Body of pancreas (tissue), 4 donors: ENCODE results near the gene NDST4. TPM values are rescaled to one million over a fixed set of nuclear protein-coding genes. Genes with fewer than 3 reads are reported as not detected.

Experiments used
- ATAC-seq: fragments of 150-250 bp; one replicate; pipeline ENCODE4 v1.9.1; 2016
- DNase-seq, 4 donors: peaks; one replicate each; pipeline ENCODE4 v3.0.0-alpha.2; 2019
- H3K27ac ChIP-seq, 4 donors: fragments of 200-600 bp; sonication (generic); 1 replicate in 3 of 4; 2 replicates in 1 of 4; pipeline versions ENCODE4 v1.5.1 to v1.6.1; 2016 to 2019; ENCODE audit warnings: mild to moderate bottlenecking in 1 of 4, mixed read lengths in 1 of 4, moderate library complexity in 1 of 4
- H3K27me3 ChIP-seq, 2 donors: fragments of 200-600 bp; sonication (generic); one replicate each; pipeline ENCODE4 v1.6.0; 2016; ENCODE audit warnings: mild to moderate bottlenecking in 1 of 2
- H3K36me3 ChIP-seq, 2 donors: fragments of 200-600 bp; sonication (generic); replicated peaks in 1 of 2; 2 replicates each; pipeline ENCODE4 v1.5.1; 2016; ENCODE audit warnings: low read depth in 2 of 2; ENCODE audit not compliant: insufficient read depth in 1 of 2
- H3K4me1 ChIP-seq: fragments of 200-600 bp; sonication (generic); one replicate; pipeline ENCODE4 v1.6.0; 2016
- H3K4me3 ChIP-seq, 2 donors: fragments of 200-600 bp; sonication (generic); 1 replicate in 1 of 2; 2 replicates in 1 of 2; pipeline ENCODE4 v1.5.1; 2016 to 2019
- H3K9me3 ChIP-seq, 3 donors: fragments of 200-600 bp; sonication (generic); 1 replicate in 2 of 3; 2 replicates in 1 of 3; pipeline ENCODE4 v1.5.1; 2016
- POLR2A ChIP-seq, 3 donors: fragments of 450-650 bp; IDR thresholded peaks; one replicate each; pipeline ENCODE4 v1.6.1; 2016; ENCODE audit warnings: antibody characterized with exemption in 3 of 3, mild to moderate bottlenecking in 2 of 3
- WGBS, 2 donors: methylation state at CpG; one replicate each; pipeline ENCODE4 v1.1.5; 2017; 5-methylcytosine and 5-hydroxymethylcytosine counted together
- intact Hi-C: fragments of 100-400 bp; cut with DNase I; formaldehyde crosslinking; loops from one replicate; pipeline ENCODE4 v1.15.1; 2023
- total RNA-seq, 2 donors: library from RNA; depleted of rRNA; stranded (reverse); fragments of >200 nt; gene quantifications; one replicate each; pipeline ENCODE4 v1.1.0, GENCODE V29; 2016
- TF ChIP-seq, protein P1 (sequence below), 7 experiments: fragments of 450-650 bp in 4 of 7; fragments of 200-600 bp in 3 of 7; sonication (generic) in 3 of 7; IDR thresholded peaks; one replicate each; pipeline ENCODE4 v1.5.1; 2016 to 2019; ENCODE audit warnings: antibody characterized with exemption in 7 of 7

The NDST4 gene
- total RNA-seq, 2 donors from 2014 or later: not detected

DNA sequence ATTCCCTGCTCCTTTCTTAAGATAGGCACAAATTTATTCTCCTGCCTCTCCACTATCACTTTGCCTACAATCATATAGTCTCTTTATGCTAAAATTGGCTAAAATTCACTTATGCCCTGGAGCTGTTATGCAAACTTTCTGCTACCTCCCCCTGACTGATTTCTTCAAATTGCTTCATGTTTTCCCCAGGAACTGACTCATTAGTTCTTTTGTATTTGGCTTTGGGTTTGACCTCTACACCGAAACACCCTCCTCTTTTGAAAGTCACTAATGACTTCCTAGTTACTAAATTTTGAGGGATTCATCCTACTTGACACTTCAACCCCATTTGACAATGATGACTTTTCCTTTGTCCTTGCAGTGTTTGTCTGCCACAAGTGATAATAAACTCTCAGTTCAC is 222.6 kb downstream of the NDST4 start:
- ATAC-seq (no peak), DNase-seq (no peak)
- no peaks in the 10 kb centered on the region for H3K4me1 ChIP-seq
- no peak overlapping the region for H3K27ac ChIP-seq
- TF ChIP-seq, protein P1, sequence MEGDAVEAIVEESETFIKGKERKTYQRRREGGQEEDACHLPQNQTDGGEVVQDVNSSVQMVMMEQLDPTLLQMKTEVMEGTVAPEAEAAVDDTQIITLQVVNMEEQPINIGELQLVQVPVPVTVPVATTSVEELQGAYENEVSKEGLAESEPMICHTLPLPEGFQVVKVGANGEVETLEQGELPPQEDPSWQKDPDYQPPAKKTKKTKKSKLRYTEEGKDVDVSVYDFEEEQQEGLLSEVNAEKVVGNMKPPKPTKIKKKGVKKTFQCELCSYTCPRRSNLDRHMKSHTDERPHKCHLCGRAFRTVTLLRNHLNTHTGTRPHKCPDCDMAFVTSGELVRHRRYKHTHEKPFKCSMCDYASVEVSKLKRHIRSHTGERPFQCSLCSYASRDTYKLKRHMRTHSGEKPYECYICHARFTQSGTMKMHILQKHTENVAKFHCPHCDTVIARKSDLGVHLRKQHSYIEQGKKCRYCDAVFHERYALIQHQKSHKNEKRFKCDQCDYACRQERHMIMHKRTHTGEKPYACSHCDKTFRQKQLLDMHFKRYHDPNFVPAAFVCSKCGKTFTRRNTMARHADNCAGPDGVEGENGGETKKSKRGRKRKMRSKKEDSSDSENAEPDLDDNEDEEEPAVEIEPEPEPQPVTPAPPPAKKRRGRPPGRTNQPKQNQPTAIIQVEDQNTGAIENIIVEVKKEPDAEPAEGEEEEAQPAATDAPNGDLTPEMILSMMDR (IDR thresholded peaks at IDR 0.05): no peak
- no peak for TF ChIP-seq POLR2A (IDR thresholded peaks at IDR 0.05)
- no peak overlapping the region for H3K4me3 ChIP-seq
- H3K9me3 ChIP-seq: no peaks in the 10 kb centered on the region
- no peaks in the 10 kb centered on the region for H3K36me3 ChIP-seq
- WGBS, 2 donors: 75 to 76% methylated on average over 1 of the region's 1 CpG
- no peaks in the 10 kb centered on the region for H3K27me3 ChIP-seq
- intact Hi-C loops: no loop called here

DNA sequence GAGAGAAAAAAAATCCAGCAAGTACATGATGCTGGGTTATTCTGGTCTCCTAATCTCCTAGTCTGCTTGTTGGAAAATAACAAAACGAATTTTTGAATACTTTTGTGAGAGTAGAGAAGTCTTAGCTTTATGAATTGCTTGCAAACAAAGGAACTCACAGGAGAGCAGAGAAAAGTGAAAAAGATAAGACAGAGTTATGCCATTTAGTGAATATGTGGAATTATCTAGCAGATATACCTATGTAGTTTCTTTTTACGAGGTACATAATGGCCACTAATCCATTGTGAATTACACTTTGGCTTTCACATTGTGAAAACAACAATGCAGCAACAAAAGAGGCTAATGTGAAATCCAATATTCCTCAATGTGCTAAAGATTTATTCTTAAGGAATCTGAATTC is 226.7 kb downstream of the NDST4 start:
- Histone ChIP-seq H3K27ac (no peak overlapping the region), H3K36me3 (no peaks in the 10 kb centered on the region), H3K4me3 (no peak overlapping the region), H3K4me1 (no peaks in the 10 kb centered on the region), H3K27me3 (no peaks in the 10 kb centered on the region), H3K9me3 (no peaks in the 10 kb centered on the region)
- TF ChIP-seq POLR2A (IDR thresholded peaks at IDR 0.05): no peak
- TF ChIP-seq, protein P1 (IDR thresholded peaks at IDR 0.05): no peak
- intact Hi-C loops: no loop called here
- DNase-seq (no peak), ATAC-seq (no peak)
- WGBS, 2 donors: 55 to 64% methylated on average over 2 of the region's 2 CpGs

DNA sequence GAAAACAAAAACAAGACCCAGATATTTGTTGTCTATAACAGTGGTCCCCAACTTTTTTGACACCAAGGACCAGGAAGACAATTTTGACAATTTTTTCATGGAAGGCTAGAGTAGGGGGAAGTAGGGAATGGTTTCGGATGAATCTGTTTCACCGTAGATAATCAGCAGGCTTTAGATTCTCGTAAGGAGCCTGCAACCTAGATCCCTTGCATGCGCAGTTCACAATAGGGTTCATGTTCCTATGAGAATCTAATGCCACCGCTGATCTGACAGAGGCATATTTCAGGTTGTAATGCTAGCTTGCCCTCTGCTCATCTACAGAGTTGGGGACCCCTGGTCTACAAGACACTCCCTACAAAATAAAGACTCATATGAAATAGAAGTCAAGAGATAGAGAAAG is 229.8 kb downstream of the NDST4 start:
- intact Hi-C loops: no loop called here
- DNase-seq: no peak
- WGBS, 2 donors: 86 to 94% methylated on average over 5 of the region's 5 CpGs

DNA sequence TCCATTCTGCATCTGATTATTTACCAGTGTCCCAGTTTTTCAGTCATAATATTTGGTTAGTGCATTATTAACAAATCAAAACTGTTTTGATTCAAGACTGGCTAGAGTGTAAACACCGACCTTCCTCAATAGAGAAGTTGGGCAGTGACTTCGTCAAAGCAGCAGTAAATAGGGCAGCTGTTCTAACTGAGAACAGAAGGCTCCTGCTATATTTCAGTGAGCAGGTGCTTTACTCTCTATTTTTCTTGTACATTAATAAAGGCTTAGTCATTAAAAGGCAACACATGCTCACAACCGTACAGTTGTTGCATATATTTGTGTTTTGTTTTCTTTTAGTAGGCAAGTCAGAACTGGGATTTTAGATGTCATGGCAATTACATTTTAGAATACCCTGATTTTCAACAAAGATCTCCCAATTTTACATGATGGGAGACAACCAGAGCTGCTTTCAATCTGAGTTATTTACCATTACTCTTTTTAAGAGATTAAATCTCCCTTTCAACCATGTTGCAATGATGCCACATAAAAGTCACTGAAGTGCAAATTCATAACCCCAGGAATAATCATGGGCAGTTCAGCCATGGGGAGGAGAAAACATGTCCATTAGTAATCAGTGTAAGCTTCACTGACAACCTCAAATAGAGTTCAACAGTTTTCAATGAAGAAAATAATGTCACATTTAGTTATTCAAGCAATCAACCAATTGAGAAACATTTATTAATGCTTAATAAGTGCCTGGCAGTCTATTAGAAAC is 233.3 kb downstream of the NDST4 start:
- H3K4me3 ChIP-seq: no peak overlapping the region
- no peak for TF ChIP-seq POLR2A (IDR thresholded peaks at IDR 0.05)
- TF ChIP-seq, protein P1 (IDR thresholded peaks at IDR 0.05): no peak
- no peak overlapping the region for H3K27ac ChIP-seq
- DNase-seq (no peak), ATAC-seq (no peak)
- WGBS, 2 donors: 28 to 41% methylated on average over 3 of the region's 3 CpGs
- no peaks in the 10 kb centered on the region for H3K9me3 ChIP-seq
- no peaks in the 10 kb centered on the region for H3K4me1 ChIP-seq
- intact Hi-C loops: no loop called here
- no peaks in the 10 kb centered on the region for H3K36me3 ChIP-seq
- H3K27me3 ChIP-seq: no peaks in the 10 kb centered on the region

More for the DNA sequence above, 229.8 kb downstream of the NDST4 start:
- no peak for TF ChIP-seq POLR2A (IDR thresholded peaks at IDR 0.05)
- TF ChIP-seq, protein P1 (IDR thresholded peaks at IDR 0.05): no peak
- ATAC-seq: no peak
- H3K9me3 ChIP-seq: no peaks in the 10 kb centered on the region
- H3K27me3 ChIP-seq: no peaks in the 10 kb centered on the region
- H3K27ac ChIP-seq: no peak overlapping the region
- H3K4me1 ChIP-seq: no peaks in the 10 kb centered on the region
- no peaks in the 10 kb centered on the region for H3K36me3 ChIP-seq
- no peak overlapping the region for H3K4me3 ChIP-seq

DNA sequence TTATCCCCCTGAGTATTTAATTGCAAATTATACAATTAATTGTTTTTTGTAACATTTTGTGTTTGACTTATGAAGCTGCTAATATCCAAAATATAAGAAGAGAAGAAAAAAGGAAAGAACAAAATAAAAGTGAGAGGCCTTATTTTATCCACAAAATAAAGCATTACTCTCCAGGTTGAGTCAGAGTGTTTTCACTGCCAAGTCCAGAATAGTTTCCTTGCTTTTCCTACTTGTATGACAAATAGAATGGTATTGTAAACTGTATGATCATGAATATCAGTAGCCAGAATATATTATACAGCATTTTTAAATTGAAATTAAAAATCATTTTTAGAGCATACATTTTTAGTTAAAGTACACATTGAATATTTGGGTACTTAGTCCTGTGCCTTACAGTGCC is 237.8 kb downstream of the NDST4 start:
- intact Hi-C loops: no loop called here
- Histone ChIP-seq H3K4me3 (no peak overlapping the region), H3K36me3 (no peaks in the 10 kb centered on the region), H3K27me3 (no peaks in the 10 kb centered on the region), H3K27ac (no peak overlapping the region), H3K9me3 (no peaks in the 10 kb centered on the region), H3K4me1 (no peaks in the 10 kb centered on the region)
- DNase-seq (no peak), ATAC-seq (no peak)
- TF ChIP-seq, protein P1 (IDR thresholded peaks at IDR 0.05): no peak
- TF ChIP-seq POLR2A (IDR thresholded peaks at IDR 0.05): no peak
